ENCODE measurements around the gene SPNS3. TPM values are rescaled to one million over a fixed set of nuclear protein-coding genes. Genes with fewer than 3 reads are reported as not detected.

The SPNS3 gene
- total and polyA plus RNA-seq, 7 donors = 1.6 TPM; not detected in 6

DNA sequence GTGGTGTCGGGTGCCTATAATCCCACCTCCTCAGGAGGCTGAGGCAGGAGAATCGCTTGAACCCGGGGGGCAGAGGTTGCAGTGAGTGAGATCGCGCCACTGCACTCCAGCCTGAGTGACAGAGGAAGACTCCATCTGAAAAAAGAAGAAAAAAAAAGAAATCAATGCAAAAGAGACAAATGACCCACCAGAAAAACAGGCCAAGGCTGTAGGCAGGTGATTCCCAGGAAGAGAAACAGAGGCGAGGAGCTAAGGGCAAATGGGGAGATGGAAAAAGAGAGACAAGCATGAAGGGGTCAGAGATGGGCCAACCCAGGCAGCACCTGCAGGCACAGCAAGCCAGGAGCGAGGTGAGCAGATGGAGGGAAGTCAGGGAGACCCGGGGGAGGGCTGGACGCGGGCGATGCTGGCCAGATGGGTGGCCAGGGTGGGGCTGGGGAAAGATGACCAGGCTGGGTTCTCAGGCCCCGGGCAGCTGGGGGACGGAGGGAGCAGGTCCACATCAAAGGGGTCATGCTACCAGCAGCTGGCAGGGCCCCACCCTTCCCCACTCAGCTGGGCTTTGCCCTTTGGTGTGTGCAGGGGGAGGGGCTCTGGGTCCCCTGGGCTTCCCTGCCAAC, 95.9 kb downstream of the SPNS3 start:
- Histone ChIP-seq H3K4me3 (no peak overlapping the region), H3K36me3 (no peaks in the 10 kb centered on the region), H3K9me3 (no peaks in the 10 kb centered on the region), H3K4me1 (peaks cover 0 to 8% (median 0%) of the 10 kb centered on the region in 4 donors), H3K27me3 (peaks cover 0 to 6% (median 0%) of the 10 kb centered on the region in 3 donors), H3K27ac (peak overlapping the region in 1 of 4 donors; percentile 60)
- intact Hi-C loops (cut with DNase I) = no loop called here
- TF ChIP-seq CTCF (IDR thresholded peaks at IDR 0.05) (no peak), POLR2AphosphoS5 (IDR thresholded peaks at IDR 0.05) (no peak), EP300 (IDR thresholded peaks at IDR 0.05) (no peak), POLR2A (IDR thresholded peaks at IDR 0.05) (no peak)
- WGBS, 2 donors = 70 to 88% methylated on average over 13 of the region's 13 CpGs
- no peak for DNase-seq

- DNase-seq = no peak
- no peaks in the 10 kb centered on the region for H3K36me3 ChIP-seq
- no peak for TF ChIP-seq POLR2AphosphoS5 (IDR thresholded peaks at IDR 0.05)
- no peak for TF ChIP-seq POLR2A (IDR thresholded peaks at IDR 0.05)
- no peak for TF ChIP-seq CTCF (IDR thresholded peaks at IDR 0.05)
- TF ChIP-seq EP300 (IDR thresholded peaks at IDR 0.05) = no peak
- H3K4me3 ChIP-seq = no peak overlapping the region
- H3K27ac ChIP-seq = peak overlapping the region in 3 of 4 donors; percentile 27 to 60 (median 44)
- peaks cover 0 to 15% (median 6%) of the 10 kb centered on the region in 4 donors for H3K4me1 ChIP-seq
- no peaks in the 10 kb centered on the region for H3K9me3 ChIP-seq
- whole genome bisulfite sequencing, 2 donors = 78 to 80% methylated on average over 30 of the region's 30 CpGs
- intact Hi-C loops (cut with DNase I) = no loop called here
- H3K27me3 ChIP-seq = peaks cover 0 to 20% (median 6%) of the 10 kb centered on the region in 3 donors
These were observed 97.3 kb downstream of the SPNS3 start for GRCh38 chr17:4530799-4531730.

DNA sequence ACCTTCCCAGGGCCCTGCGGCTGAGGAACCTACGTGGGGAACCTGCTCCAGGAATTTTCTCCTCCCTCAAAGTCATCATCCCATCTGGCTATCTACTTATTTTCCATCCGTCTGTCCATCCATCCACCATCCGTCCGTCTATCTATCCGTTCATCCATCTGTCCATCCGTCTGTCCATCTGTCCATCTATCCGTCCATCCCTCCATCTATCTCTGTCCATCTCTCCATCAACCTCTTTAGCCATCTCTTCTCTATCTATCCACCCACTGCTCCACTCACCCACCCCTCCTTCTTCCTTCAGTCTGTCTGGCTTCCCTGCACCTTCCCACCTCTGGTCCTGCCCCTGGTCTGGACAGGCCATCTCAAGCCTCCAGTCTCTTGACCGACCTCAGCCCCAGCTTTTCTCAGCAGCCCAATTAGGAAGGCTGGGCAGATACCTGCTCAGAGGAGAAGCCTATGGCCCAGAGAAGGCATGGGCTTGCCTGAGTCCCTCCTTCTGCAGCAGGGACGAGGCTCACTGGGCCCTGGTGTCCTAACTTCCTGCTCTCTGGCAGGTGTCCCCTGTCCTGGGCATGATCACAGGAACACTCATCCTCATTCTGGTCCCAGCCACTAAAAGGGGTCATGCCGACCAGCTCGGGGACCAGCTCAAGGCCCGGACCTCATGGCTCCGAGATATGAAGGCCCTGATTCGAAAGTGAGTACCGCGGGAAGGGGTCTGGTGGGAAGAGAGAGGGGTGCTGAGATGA, 98.4 kb downstream of the SPNS3 start:
- Histone ChIP-seq H3K9me3 (no peaks in the 10 kb centered on the region), H3K4me1 (peaks cover 0 to 26% (median 17%) of the 10 kb centered on the region in 4 donors), H3K4me3 (no peak overlapping the region), H3K27ac (peak overlapping the region in 3 of 4 donors; percentile 27 to 61 (median 60)), H3K36me3 (no peaks in the 10 kb centered on the region), H3K27me3 (peaks cover 0 to 21% (median 6%) of the 10 kb centered on the region in 3 donors)
- 92 to 93% methylated on average over 17 of the region's 17 CpGs for WGBS, 2 donors
- no peak for DNase-seq
- TF ChIP-seq EP300 (IDR thresholded peaks at IDR 0.05) = no peak
- no peak for TF ChIP-seq CTCF (IDR thresholded peaks at IDR 0.05)
- no peak for TF ChIP-seq POLR2A (IDR thresholded peaks at IDR 0.05)
- TF ChIP-seq POLR2AphosphoS5 (IDR thresholded peaks at IDR 0.05) = no peak
- intact Hi-C loops (cut with DNase I) = no loop called here

GRCh38 chr17:4532860-4533522, 99.3 kb downstream of the SPNS3 start:
- Histone ChIP-seq H3K4me3 (no peak overlapping the region), H3K9me3 (no peaks in the 10 kb centered on the region), H3K36me3 (no peaks in the 10 kb centered on the region), H3K27ac (peak overlapping the region; percentile 51 to 72 (median 61)), H3K4me1 (peaks cover 0 to 34% (median 22%) of the 10 kb centered on the region in 4 donors), H3K27me3 (peaks cover 0 to 21% (median 6%) of the 10 kb centered on the region in 3 donors)
- intact Hi-C loops (cut with DNase I) = no loop called here
- TF ChIP-seq EP300 (IDR thresholded peaks at IDR 0.05) (no peak), POLR2A (IDR thresholded peaks at IDR 0.05) (no peak)
- no peak for DNase-seq
- 69 to 85% methylated on average over 33 of the region's 33 CpGs for WGBS, 2 donors
